HG03108 (cell line): ENCODE results near the gene LRRC73.
"Not testable (repeated sequence)": the region's sequence is repeated elsewhere in the genome, so short reads cannot be mapped to it uniquely, and the experiment has no call there.

Experiments used
- ATAC-seq: cut with Tn5 transposase; IDR thresholded peaks from one replicate; pipeline ENCODE4 v1.9.1; 2021; ENCODE audit warnings: moderate library complexity; ENCODE audit not compliant: unreplicated experiment

The LRRC73 gene

GRCh38 chr6:43467265-43467664 is 42.9 kb downstream of the LRRC73 start:
- ATAC-seq: not testable (repeated sequence)

- ATAC-seq: no peak
These were observed 44.2 kb downstream of the LRRC73 start for GRCh38 chr6:43465948-43466347.

GRCh38 chr6:43464337-43464736 is 45.8 kb downstream of the LRRC73 start:
- ATAC-seq: no peak

GRCh38 chr6:43461936-43462335 is 48.2 kb downstream of the LRRC73 start:
- ATAC-seq: no peak

GRCh38 chr6:43460032-43460431 is 50.1 kb downstream of the LRRC73 start:
- ATAC-seq: no peak

- ATAC-seq: no peak
These were observed 50.6 kb downstream of the LRRC73 start for GRCh38 chr6:43459535-43459934.

GRCh38 chr6:43458154-43458553 is 52.0 kb downstream of the LRRC73 start:
- ATAC-seq: not testable (repeated sequence)

- no peak for ATAC-seq
These were observed 52.5 kb downstream of the LRRC73 start for GRCh38 chr6:43457643-43458042.
